ENCODE data around the gene MPP2.

The MPP2 gene

DNA sequence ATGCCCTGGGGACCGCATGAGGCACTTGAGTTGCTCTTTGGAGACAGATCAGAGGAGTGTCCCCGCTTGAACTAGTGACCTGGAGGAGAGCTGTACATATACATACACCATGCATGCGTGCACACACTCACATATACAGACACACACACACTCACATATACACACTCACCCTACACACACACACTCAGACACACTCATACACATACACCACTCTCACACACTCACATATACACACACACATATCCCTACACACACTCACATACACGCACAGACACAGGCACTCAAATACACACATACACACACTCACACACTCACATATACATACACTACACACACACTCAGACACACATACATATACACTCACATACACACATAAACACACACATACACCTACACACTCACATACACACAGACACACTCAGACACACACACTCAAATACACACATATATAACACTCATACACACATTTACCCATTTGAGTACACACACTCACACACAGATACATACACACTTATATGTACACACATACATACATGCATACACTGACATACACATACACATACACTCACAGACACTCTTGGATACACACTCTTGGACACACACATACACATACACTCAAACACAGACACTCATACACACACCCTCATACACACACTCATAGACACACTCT lies 5.4 kb upstream of the MPP2 start:
- Histone ChIP-seq H3K27me3 (ENCODE audit: control insufficient read depth, low read length) (peaks cover 58% of the 10 kb centered on the region), H3K4me1 (ENCODE audit: control insufficient read depth, low read length) (peaks cover 13% of the 10 kb centered on the region), H4K20me1 (ENCODE audit: control insufficient read depth, insufficient read depth, low read depth, low read length) (no peaks in the 10 kb centered on the region), H3K4me2 (ENCODE audit: low read length) (no peak overlapping the region), H3K9me2 (replicated peaks; ENCODE audit: control insufficient read depth, low read length) (no peaks in the 10 kb centered on the region), H3K36me3 (ENCODE audit: control insufficient read depth, low read length) (no peaks in the 10 kb centered on the region), H3K79me2 (ENCODE audit: control insufficient read depth, low read length) (no peaks in the 10 kb centered on the region), H3K27ac (ENCODE audit: low read depth, low read length) (no peak overlapping the region), H3K9me3 (ENCODE audit: control insufficient read depth, insufficient read depth, low read length) (no peaks in the 10 kb centered on the region), H3K4me3 (ENCODE audit: low read length) (no peak overlapping the region), H3F3A (ENCODE audit: control insufficient read depth, insufficient read depth) (no peaks in the 10 kb centered on the region)
- TF ChIP-seq EZH2phosphoT487 (IDR thresholded peaks at IDR 0.05; ENCODE audit: borderline replicate concordance, low read length): no peak

DNA sequence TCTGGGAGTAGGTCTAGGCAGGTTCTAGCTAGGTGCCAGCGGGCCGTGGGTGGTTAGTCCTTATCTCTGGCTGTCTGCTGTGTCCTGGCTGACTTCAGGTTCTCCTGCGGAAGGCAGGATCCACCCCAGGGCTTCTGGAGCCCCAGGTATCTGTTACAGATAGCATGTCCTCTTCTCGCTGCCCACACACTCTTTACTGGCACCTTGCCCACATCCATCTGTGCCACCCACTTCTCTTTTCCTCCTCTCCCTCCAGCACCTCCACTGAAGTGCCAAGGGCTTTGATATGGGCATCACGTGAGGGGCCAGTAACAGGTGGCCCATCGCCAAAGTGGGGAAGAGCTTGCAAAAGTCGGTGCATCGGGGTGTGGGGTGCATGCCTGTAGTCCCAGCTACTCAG lies 4.6 kb upstream of the MPP2 start:
- Histone ChIP-seq H3K27me3 (ENCODE audit: control insufficient read depth, low read length) (peaks cover 58% of the 10 kb centered on the region), H3K4me2 (ENCODE audit: low read length) (no peak overlapping the region), H3K4me3 (ENCODE audit: low read length) (no peak overlapping the region)

DNA sequence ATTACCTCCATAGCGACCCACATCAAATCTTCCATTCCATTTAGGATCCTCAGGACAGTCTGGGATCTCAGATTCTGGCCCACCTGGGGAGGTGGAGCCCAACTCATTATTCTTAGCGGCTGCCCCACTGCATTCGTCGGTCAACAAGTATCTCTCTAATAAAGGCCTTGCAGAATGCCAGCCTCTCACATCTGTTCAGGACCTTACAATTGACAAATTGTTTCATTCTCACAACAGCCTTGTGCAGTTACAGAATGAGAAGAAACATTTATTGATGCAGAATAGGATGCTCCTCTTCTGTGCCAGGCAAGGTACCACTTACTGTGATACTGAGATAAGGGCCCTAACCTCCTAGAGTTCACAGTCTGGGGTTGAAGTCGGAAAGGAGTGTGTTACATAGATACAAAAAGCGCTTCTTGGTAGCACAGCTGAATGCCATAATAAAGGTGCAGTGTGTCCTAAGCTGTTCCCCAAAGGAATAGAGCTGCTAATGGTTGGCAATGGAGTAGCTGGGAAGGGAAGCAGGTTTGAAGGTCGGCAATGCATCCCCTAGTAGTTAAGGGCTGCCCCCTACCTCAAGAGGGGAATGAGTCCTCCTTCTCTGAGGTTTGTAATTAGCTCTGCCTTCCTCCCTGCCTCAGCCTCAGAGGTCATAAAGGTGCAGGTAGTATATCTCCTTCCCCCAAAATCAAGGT lies 2.3 kb upstream of the MPP2 start:
- Histone ChIP-seq H3K9me2 (replicated peaks; ENCODE audit: control insufficient read depth, low read length) (no peaks in the 10 kb centered on the region), H3K27me3 (ENCODE audit: control insufficient read depth, low read length) (peaks cover 57% of the 10 kb centered on the region)
- TF ChIP-seq, protein P1, sequence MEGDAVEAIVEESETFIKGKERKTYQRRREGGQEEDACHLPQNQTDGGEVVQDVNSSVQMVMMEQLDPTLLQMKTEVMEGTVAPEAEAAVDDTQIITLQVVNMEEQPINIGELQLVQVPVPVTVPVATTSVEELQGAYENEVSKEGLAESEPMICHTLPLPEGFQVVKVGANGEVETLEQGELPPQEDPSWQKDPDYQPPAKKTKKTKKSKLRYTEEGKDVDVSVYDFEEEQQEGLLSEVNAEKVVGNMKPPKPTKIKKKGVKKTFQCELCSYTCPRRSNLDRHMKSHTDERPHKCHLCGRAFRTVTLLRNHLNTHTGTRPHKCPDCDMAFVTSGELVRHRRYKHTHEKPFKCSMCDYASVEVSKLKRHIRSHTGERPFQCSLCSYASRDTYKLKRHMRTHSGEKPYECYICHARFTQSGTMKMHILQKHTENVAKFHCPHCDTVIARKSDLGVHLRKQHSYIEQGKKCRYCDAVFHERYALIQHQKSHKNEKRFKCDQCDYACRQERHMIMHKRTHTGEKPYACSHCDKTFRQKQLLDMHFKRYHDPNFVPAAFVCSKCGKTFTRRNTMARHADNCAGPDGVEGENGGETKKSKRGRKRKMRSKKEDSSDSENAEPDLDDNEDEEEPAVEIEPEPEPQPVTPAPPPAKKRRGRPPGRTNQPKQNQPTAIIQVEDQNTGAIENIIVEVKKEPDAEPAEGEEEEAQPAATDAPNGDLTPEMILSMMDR (IDR thresholded peaks at IDR 0.05; ENCODE audit: low read depth, low read length, poor library complexity, severe bottlenecking): no peak
- TF ChIP-seq EZH2phosphoT487 (IDR thresholded peaks at IDR 0.05; ENCODE audit: borderline replicate concordance, low read length): no peak

More for the DNA sequence above, 4.6 kb upstream of the MPP2 start:
- H3K79me2 ChIP-seq (ENCODE audit: control insufficient read depth, low read length): no peaks in the 10 kb centered on the region
- peaks cover 14% of the 10 kb centered on the region for H3K4me1 ChIP-seq (ENCODE audit: control insufficient read depth, low read length)
- no peak overlapping the region for H3K27ac ChIP-seq (ENCODE audit: low read depth, low read length)
- no peaks in the 10 kb centered on the region for H3K9me3 ChIP-seq (ENCODE audit: control insufficient read depth, insufficient read depth, low read length)
- no peaks in the 10 kb centered on the region for H4K20me1 ChIP-seq (ENCODE audit: control insufficient read depth, insufficient read depth, low read depth, low read length)
- H3F3A ChIP-seq (ENCODE audit: control insufficient read depth, insufficient read depth): no peaks in the 10 kb centered on the region
- TF ChIP-seq, protein P1 (IDR thresholded peaks at IDR 0.05; ENCODE audit: low read depth, low read length, poor library complexity, severe bottlenecking): no peak
- TF ChIP-seq EZH2phosphoT487 (IDR thresholded peaks at IDR 0.05; ENCODE audit: borderline replicate concordance, low read length): no peak
- no peaks in the 10 kb centered on the region for H3K9me2 ChIP-seq (replicated peaks; ENCODE audit: control insufficient read depth, low read length)
- no peaks in the 10 kb centered on the region for H3K36me3 ChIP-seq (ENCODE audit: control insufficient read depth, low read length)

More for the DNA sequence above, 2.3 kb upstream of the MPP2 start:
- Histone ChIP-seq H3F3A (ENCODE audit: control insufficient read depth, insufficient read depth) (no peaks in the 10 kb centered on the region), H3K4me1 (ENCODE audit: control insufficient read depth, low read length) (peaks cover 12% of the 10 kb centered on the region), H3K9me3 (ENCODE audit: control insufficient read depth, insufficient read depth, low read length) (no peaks in the 10 kb centered on the region), H4K20me1 (ENCODE audit: control insufficient read depth, insufficient read depth, low read depth, low read length) (no peaks in the 10 kb centered on the region), H3K4me2 (ENCODE audit: low read length) (no peak overlapping the region), H3K4me3 (ENCODE audit: low read length) (no peak overlapping the region), H3K27ac (ENCODE audit: low read depth, low read length) (no peak overlapping the region), H3K36me3 (ENCODE audit: control insufficient read depth, low read length) (no peaks in the 10 kb centered on the region), H3K79me2 (ENCODE audit: control insufficient read depth, low read length) (no peaks in the 10 kb centered on the region)
